H1 (cell line): ENCODE results near the gene CROCC2. TPM values are rescaled to one million over a fixed set of nuclear protein-coding genes. Genes with fewer than 3 reads are reported as not detected.

ENCODE experiments used
- CTCF ChIA-PET: fragments of 300-600 bp; sonication (Branson Sonifier 250); formaldehyde crosslinking; loops from one replicate; lab custom pipeline; 2021; ENCODE audit not compliant: partially characterized antibody; lab: Charles Lee
- POLR2A ChIA-PET: fragments of 300-600 bp; sonication (Branson Sonifier 250); formaldehyde crosslinking; loops from one replicate; lab custom pipeline; 2021; ENCODE audit warnings: inconsistent platforms; ENCODE audit not compliant: partially characterized antibody; lab: Charles Lee
- DNase-seq, 2 experiments: peaks; one replicate each; pipeline versions ENCODE4 v3.0.0 to v3.0.0-alpha.2; 2010 to 2022; ENCODE audit warnings: low spot score in 2 of 2, low read depth in 1 of 2, mixed read lengths in 1 of 2
- FAIRE-seq: peaks from 2 replicates; lab custom pipeline; 2011; peaks lifted over from hg19 to GRCh38; lab: Jason Lieb, UNC
- H2AFZ ChIP-seq: 2 replicates; pipeline ENCODE4 v1.8.1; 2012; ENCODE audit warnings: low read length, inconsistent platforms
- H2AK5ac ChIP-seq: 2 replicates; pipeline ENCODE4 v1.6.1; 2013; ENCODE audit warnings: low read depth, low read length
- H2BK120ac ChIP-seq: replicated peaks from 2 replicates; pipeline ENCODE3; 2013; ENCODE audit warnings: low read depth, low read length, inconsistent platforms
- H2BK12ac ChIP-seq: 2 replicates; pipeline ENCODE4 v1.6.1; 2013; ENCODE audit warnings: low read depth, low read length
- H2BK15ac ChIP-seq: 2 replicates; pipeline ENCODE4 v1.6.1; 2013; ENCODE audit warnings: low read length
- H2BK20ac ChIP-seq: 2 replicates; pipeline ENCODE4 v1.6.1; 2013; ENCODE audit warnings: low read length
- H2BK5ac ChIP-seq: 2 replicates; pipeline ENCODE4 v1.6.1; 2013; ENCODE audit warnings: low read depth, low read length
- H3K14ac ChIP-seq: 2 replicates; pipeline ENCODE4 v1.6.1; 2013; ENCODE audit warnings: inconsistent platforms; ENCODE audit not compliant: insufficient read length
- H3K18ac ChIP-seq: 2 replicates; pipeline ENCODE4 v1.6.1; 2013; ENCODE audit warnings: low read length; ENCODE audit errors: extremely low read depth
- H3K23ac ChIP-seq: 2 replicates; pipeline ENCODE4 v1.6.1; 2013; ENCODE audit warnings: inconsistent platforms; ENCODE audit not compliant: insufficient read length
- H3K23me2 ChIP-seq: 2 replicates; pipeline ENCODE4 v1.6.1; 2013; ENCODE audit warnings: low read depth, low read length
- H3K27ac ChIP-seq: 2 replicates; pipeline ENCODE4 v1.6.1; 2011; ENCODE audit warnings: low read depth, low read length, inconsistent platforms
- H3K27me3 ChIP-seq, 4 experiments: replicated peaks in 1 of 4; 1 replicate in 1 of 4; 2 replicates in 3 of 4; pipeline versions ENCODE4 v1.6.1 to v1.8.1; 2011 to 2013; ENCODE audit warnings: low read length in 3 of 4, mild to moderate bottlenecking in 3 of 4, inconsistent platforms in 2 of 4, mixed read lengths in 2 of 4, moderate library complexity in 1 of 4; ENCODE audit not compliant: control insufficient read depth in 3 of 4, insufficient read depth in 3 of 4; ENCODE audit errors: extremely low read depth in 1 of 4
- H3K36me3 ChIP-seq, 4 experiments: 2 replicates each; pipeline versions ENCODE4 v1.6.1 to v1.8.1; 2011 to 2013; ENCODE audit warnings: mild to moderate bottlenecking in 4 of 4, low read length in 3 of 4, moderate library complexity in 2 of 4, control low read depth in 1 of 4, inconsistent platforms in 1 of 4; ENCODE audit not compliant: insufficient read depth in 4 of 4, control insufficient read depth in 2 of 4
- H3K4ac ChIP-seq: replicated peaks from 2 replicates; pipeline ENCODE3; 2013; ENCODE audit warnings: low read length, low read depth, mixed read lengths, inconsistent platforms; ENCODE audit not compliant: insufficient read length
- H3K4me1 ChIP-seq, 4 experiments: replicated peaks in 1 of 4; 1 replicate in 1 of 4; 2 replicates in 3 of 4; pipeline versions ENCODE4 v1.6.1 to v1.8.1; 2011 to 2013; ENCODE audit warnings: low read length in 3 of 4, inconsistent platforms in 2 of 4, mixed read lengths in 1 of 4; ENCODE audit not compliant: insufficient read depth in 4 of 4, control insufficient read depth in 3 of 4
- H3K4me2 ChIP-seq, 2 experiments: 2 replicates each; pipeline versions ENCODE4 v1.6.1 to v1.8.1; 2011 to 2013; ENCODE audit warnings: low read depth in 2 of 2, low read length in 2 of 2, control low read depth in 1 of 2, inconsistent platforms in 1 of 2, mild to moderate bottlenecking in 1 of 2; ENCODE audit not compliant: insufficient read depth in 1 of 2
- H3K4me3 ChIP-seq, 4 experiments: fragments of 200-600, 300-600 bp in 1 of 4; sonication (generic), shearing (Covaris generic), sonication (Bioruptor Twin) in 1 of 4; 2 replicates each; pipeline versions ENCODE4 v1.5.1 to v1.8.1; 2011 to 2016; ENCODE audit warnings: low read length in 4 of 4, low read depth in 3 of 4, control low read depth in 2 of 4, inconsistent platforms in 2 of 4, mild to moderate bottlenecking in 2 of 4, mixed read lengths in 1 of 4, moderate library complexity in 1 of 4; ENCODE audit not compliant: insufficient read depth in 2 of 4; ENCODE audit errors: extremely low read depth in 1 of 4
- H3K56ac ChIP-seq: replicated peaks from 2 replicates; pipeline ENCODE3; 2013; ENCODE audit warnings: low read depth, mild to moderate bottlenecking, mixed read lengths, low read length, inconsistent platforms; ENCODE audit not compliant: insufficient read length
- H3K79me1 ChIP-seq: 2 replicates; pipeline ENCODE4 v1.6.1; 2013; ENCODE audit warnings: low read depth, low read length, control low read depth
- H3K79me2 ChIP-seq, 2 experiments: 2 replicates each; pipeline versions ENCODE4 v1.6.1 to v1.8.1; 2012 to 2013; ENCODE audit warnings: low read length in 2 of 2, mild to moderate bottlenecking in 2 of 2, inconsistent platforms in 1 of 2; ENCODE audit not compliant: insufficient read depth in 2 of 2, control insufficient read depth in 1 of 2
- H3K9ac ChIP-seq, 4 experiments: replicated peaks in 1 of 4; 1 replicate in 1 of 4; 2 replicates in 3 of 4; pipeline versions ENCODE4 v1.6.1 to v1.8.1; 2011 to 2013; ENCODE audit warnings: low read depth in 3 of 4, low read length in 3 of 4, control low read depth in 2 of 4, mild to moderate bottlenecking in 2 of 4, moderate library complexity in 2 of 4, inconsistent platforms in 1 of 4; ENCODE audit errors: extremely low read depth in 1 of 4
- H3K9me3 ChIP-seq, 2 experiments: 2 replicates each; pipeline versions ENCODE4 v1.6.1 to v1.8.1; 2012 to 2013; ENCODE audit warnings: mild to moderate bottlenecking in 2 of 2, moderate library complexity in 2 of 2, control low read depth in 1 of 2, inconsistent platforms in 1 of 2, low read depth in 1 of 2, low read length in 1 of 2, mixed read lengths in 1 of 2; ENCODE audit not compliant: insufficient read depth in 2 of 2
- H4K20me1 ChIP-seq, 2 experiments: replicated peaks in 1 of 2; 2 replicates each; pipeline versions ENCODE3 to v1.8.1; 2011 to 2013; ENCODE audit warnings: inconsistent platforms in 2 of 2, low read length in 2 of 2, mild to moderate bottlenecking in 1 of 2; ENCODE audit not compliant: insufficient read depth in 2 of 2, control insufficient read depth in 1 of 2
- H4K5ac ChIP-seq: 2 replicates; pipeline ENCODE4 v1.6.1; 2013; ENCODE audit warnings: low read length, low read depth, mixed read lengths, inconsistent platforms; ENCODE audit not compliant: insufficient read length
- H4K8ac ChIP-seq: 2 replicates; pipeline ENCODE4 v1.8.0; 2013; ENCODE audit warnings: mild to moderate bottlenecking, moderate library complexity, low read length, inconsistent platforms; ENCODE audit not compliant: insufficient read depth; ENCODE audit errors: extremely low read depth
- H4K91ac ChIP-seq: replicated peaks from 2 replicates; pipeline ENCODE3; 2013; ENCODE audit warnings: low read length, mixed read lengths, inconsistent platforms; ENCODE audit not compliant: insufficient read length
- CREB1 ChIP-seq: IDR thresholded peaks from 2 replicates; pipeline ENCODE4 v1.6.1; 2012; ENCODE audit warnings: inconsistent platforms
- CTBP2 ChIP-seq: IDR thresholded peaks from 2 replicates; pipeline ENCODE4 v1.7.0; 2011; ENCODE audit warnings: borderline replicate concordance, mild to moderate bottlenecking, moderate library complexity, mixed read lengths, low read length; ENCODE audit not compliant: insufficient read depth, insufficient read length
- HDAC6 ChIP-seq: IDR thresholded peaks from one replicate; pipeline ENCODE4 v1.7.1; 2012; ENCODE audit warnings: low read depth, mild to moderate bottlenecking, inconsistent platforms, low read length, moderate library complexity
- POLR2A ChIP-seq, 2 experiments: IDR thresholded peaks; 1 replicate in 1 of 2; 2 replicates in 1 of 2; pipeline ENCODE4 v1.6.1; 2011; ENCODE audit warnings: low read depth in 2 of 2, low read length in 2 of 2, mild to moderate bottlenecking in 2 of 2; ENCODE audit errors: control extremely low read depth in 1 of 2
- SRF ChIP-seq: IDR thresholded peaks from 2 replicates; pipeline ENCODE4 v1.6.1; 2011; ENCODE audit warnings: mild to moderate bottlenecking, low read depth, low read length, moderate library complexity
- WGBS, 2 experiments: shearing (Covaris generic) in 1 of 2; methylation state at CpG; one replicate each; pipeline versions ENCODE4 v1.1.6 to v1.1.7; 2013 to 2015; ENCODE audit warnings: low lambda C conversion rate in 2 of 2, mixed read lengths in 2 of 2, inconsistent platforms in 1 of 2, low coverage in 1 of 2, missing lambda C conversion rate in 1 of 2; ENCODE audit not compliant: insufficient replicate concordance in 2 of 2, insufficient coverage in 1 of 2, insufficient read length in 1 of 2; ENCODE audit errors: extremely low coverage in 1 of 2, missing lambda C conversion rate in 1 of 2; 5-methylcytosine and 5-hydroxymethylcytosine counted together
- polyA plus RNA-seq, 7 experiments: library from polyadenylated mRNA; depleted of rRNA in 3 of 7; stranded (reverse) in 5 of 7; unstranded in 2 of 7; fragments of >200 nt in 5 of 7; fragments of 200-250 nt in 2 of 7; gene quantifications; 1 replicate in 5 of 7; 2 replicates in 1 of 7; 4 replicates in 1 of 7; pipeline versions ENCODE4 v1.2.1 to v1.2.3, GENCODE V29; 2011 to 2013; ENCODE audit warnings: missing spikeins in 2 of 7, mixed read lengths in 2 of 7
- total RNA-seq: library from RNA; stranded (reverse); fragmentation: NEBNext Ultra II Directional; extraction: Animal tissue kit (Norgen Biotek cat#: 25700); gene quantifications from 2 replicates; pipeline ENCODE4 v1.2.1, GENCODE V29; 2021

The CROCC2 gene
- total and polyA plus RNA-seq, 2 of the 8 experiments (the other 6 are each of a cell fraction or from before 2014, with no cell fraction given): not detected

- no peak overlapping the region; the same call in 1 of the 2 replicates for H2AK5ac ChIP-seq
- no peak overlapping the region for H3K23ac ChIP-seq
- H3K79me1 ChIP-seq: no peaks in the 10 kb centered on the region
- H2AFZ ChIP-seq: no peak overlapping the region
- TF ChIP-seq CTBP2: no peak
- no peak for TF ChIP-seq POLR2A (IDR thresholded peaks at IDR 0.05; ENCODE audit: control extremely low read depth in 1 of 2, low read depth in 2 of 2, low read length in 2 of 2)
- TF ChIP-seq SRF: no peak
- TF ChIP-seq CREB1: no peak
- no peak for TF ChIP-seq HDAC6
- no peak overlapping the region for H3K4me3 ChIP-seq
- H2BK12ac ChIP-seq: peak overlapping the region; percentile 87; the same call in 1 of the 2 replicates
- peak overlapping the region; percentile 53; the same call in 1 of the 2 replicates for H2BK15ac ChIP-seq
- no peak overlapping the region for H2BK20ac ChIP-seq
- H3K14ac ChIP-seq: no peak overlapping the region
- ChIA-PET CTCF (interaction anchor here (1.2 to 2.2 kb wide), 2 partner anchors 8 to 12 kb away, joined by 3 to 7 read pairs; no protein-coding TSS in a partner anchor), POLR2A (no interaction called here)
- no peaks in the 10 kb centered on the region for H3K36me3 ChIP-seq
- H4K8ac ChIP-seq: peak overlapping the region; percentile 68; the same call in 1 of the 2 replicates
- peak overlapping the region; percentile 21 for H4K5ac ChIP-seq
- H3K4me2 ChIP-seq: no peak overlapping the region
- WGBS, 2 experiments: 89% methylated on average over 17 of the region's 17 CpGs; no CpG with 5 or more reads in 1 of the 2 experiments
- no peak for DNase-seq
- FAIRE-seq: peak; percentile 52
- H3K4ac ChIP-seq: no peak overlapping the region
- H3K27ac ChIP-seq: no peak overlapping the region
- H4K91ac ChIP-seq: no peak overlapping the region
- no peak overlapping the region for H2BK120ac ChIP-seq
- 0 out of 2 replicates have a peak overlapping the region, but pooled peaks have one; percentile 18 for H2BK5ac ChIP-seq
- H4K20me1 ChIP-seq: no peaks in the 10 kb centered on the region
- H3K9me3 ChIP-seq: no peaks in the 10 kb centered on the region
- H3K4me1 ChIP-seq: no peaks in the 10 kb centered on the region; a peak in 1 of 7 replicates
- no peaks in the 10 kb centered on the region for H3K27me3 ChIP-seq
- H3K9ac ChIP-seq: no peak overlapping the region
- H3K56ac ChIP-seq: no peak overlapping the region
- H3K18ac ChIP-seq: no peak overlapping the region
- no peaks in the 10 kb centered on the region for H3K79me2 ChIP-seq
- H3K23me2 ChIP-seq: no peaks in the 10 kb centered on the region
Observed at GRCh38 chr2:240872317-240873097, 33.6 kb upstream of the CROCC2 start.
